ENCODE measurements around the gene PNKD.

PNKD gene

GRCh38 chr2:218317303-218317630, 46.9 kb downstream of the PNKD start:
- no peak overlapping the region for H2AFZ ChIP-seq (ENCODE audit: low read depth, low read length, severe bottlenecking)
- no peaks in the 10 kb centered on the region for H3K79me2 ChIP-seq (ENCODE audit: insufficient read depth, low read length)
- H3F3A ChIP-seq (ENCODE audit: insufficient read depth) = 0 out of 2 replicates have a peak, but pooled peaks cover 4% of the 10 kb centered on the region
- H3K9me3 ChIP-seq (ENCODE audit: insufficient read depth, low read length) = no peaks in the 10 kb centered on the region
- TF ChIP-seq, protein P1, sequence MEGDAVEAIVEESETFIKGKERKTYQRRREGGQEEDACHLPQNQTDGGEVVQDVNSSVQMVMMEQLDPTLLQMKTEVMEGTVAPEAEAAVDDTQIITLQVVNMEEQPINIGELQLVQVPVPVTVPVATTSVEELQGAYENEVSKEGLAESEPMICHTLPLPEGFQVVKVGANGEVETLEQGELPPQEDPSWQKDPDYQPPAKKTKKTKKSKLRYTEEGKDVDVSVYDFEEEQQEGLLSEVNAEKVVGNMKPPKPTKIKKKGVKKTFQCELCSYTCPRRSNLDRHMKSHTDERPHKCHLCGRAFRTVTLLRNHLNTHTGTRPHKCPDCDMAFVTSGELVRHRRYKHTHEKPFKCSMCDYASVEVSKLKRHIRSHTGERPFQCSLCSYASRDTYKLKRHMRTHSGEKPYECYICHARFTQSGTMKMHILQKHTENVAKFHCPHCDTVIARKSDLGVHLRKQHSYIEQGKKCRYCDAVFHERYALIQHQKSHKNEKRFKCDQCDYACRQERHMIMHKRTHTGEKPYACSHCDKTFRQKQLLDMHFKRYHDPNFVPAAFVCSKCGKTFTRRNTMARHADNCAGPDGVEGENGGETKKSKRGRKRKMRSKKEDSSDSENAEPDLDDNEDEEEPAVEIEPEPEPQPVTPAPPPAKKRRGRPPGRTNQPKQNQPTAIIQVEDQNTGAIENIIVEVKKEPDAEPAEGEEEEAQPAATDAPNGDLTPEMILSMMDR (IDR thresholded peaks at IDR 0.05; ENCODE audit: insufficient read depth, low read length, poor library complexity, severe bottlenecking) = no peak
- no peak for TF ChIP-seq EZH2phosphoT487 (conservative IDR thresholded peaks at IDR 0.05; ENCODE audit: low read length)
- no peak overlapping the region for H3K4me2 ChIP-seq (ENCODE audit: low read depth, low read length, poor library complexity, severe bottlenecking)
- H3K27ac ChIP-seq (ENCODE audit: low read depth, low read length) = no peak overlapping the region
- H4K20me1 ChIP-seq (ENCODE audit: low read depth, low read length) = no peaks in the 10 kb centered on the region
- no peaks in the 10 kb centered on the region for H3K27me3 ChIP-seq (ENCODE audit: low read length)
- H3K9ac ChIP-seq (ENCODE audit: low read length) = no peak overlapping the region
- no peak overlapping the region for H3K4me3 ChIP-seq (ENCODE audit: insufficient read depth, low read length, poor library complexity, severe bottlenecking)
- no peaks in the 10 kb centered on the region for H3K36me3 ChIP-seq (ENCODE audit: low read length)
- H3K9me2 ChIP-seq (replicated peaks; ENCODE audit: insufficient read depth, low read length) = no peaks in the 10 kb centered on the region

- Histone ChIP-seq H3K27ac (ENCODE audit: low read depth, low read length) (no peak overlapping the region), H2AFZ (ENCODE audit: low read depth, low read length, severe bottlenecking) (no peak overlapping the region), H3K79me2 (ENCODE audit: insufficient read depth, low read length) (no peaks in the 10 kb centered on the region), H3K36me3 (ENCODE audit: low read length) (no peaks in the 10 kb centered on the region), H3F3A (ENCODE audit: insufficient read depth) (0 out of 2 replicates have a peak, but pooled peaks cover 4% of the 10 kb centered on the region), H3K9ac (ENCODE audit: low read length) (no peak overlapping the region), H3K9me3 (ENCODE audit: insufficient read depth, low read length) (no peaks in the 10 kb centered on the region), H3K27me3 (ENCODE audit: low read length) (no peaks in the 10 kb centered on the region), H3K4me2 (ENCODE audit: low read depth, low read length, poor library complexity, severe bottlenecking) (no peak overlapping the region), H3K4me3 (ENCODE audit: insufficient read depth, low read length, poor library complexity, severe bottlenecking) (no peak overlapping the region), H4K20me1 (ENCODE audit: low read depth, low read length) (no peaks in the 10 kb centered on the region), H3K9me2 (replicated peaks; ENCODE audit: insufficient read depth, low read length) (no peaks in the 10 kb centered on the region)
- no peak for TF ChIP-seq EZH2phosphoT487 (conservative IDR thresholded peaks at IDR 0.05; ENCODE audit: low read length)
- TF ChIP-seq, protein P1 (IDR thresholded peaks at IDR 0.05; ENCODE audit: insufficient read depth, low read length, poor library complexity, severe bottlenecking) = no peak
These were observed 47.5 kb downstream of the PNKD start for GRCh38 chr2:218317835-218318234.

DNA sequence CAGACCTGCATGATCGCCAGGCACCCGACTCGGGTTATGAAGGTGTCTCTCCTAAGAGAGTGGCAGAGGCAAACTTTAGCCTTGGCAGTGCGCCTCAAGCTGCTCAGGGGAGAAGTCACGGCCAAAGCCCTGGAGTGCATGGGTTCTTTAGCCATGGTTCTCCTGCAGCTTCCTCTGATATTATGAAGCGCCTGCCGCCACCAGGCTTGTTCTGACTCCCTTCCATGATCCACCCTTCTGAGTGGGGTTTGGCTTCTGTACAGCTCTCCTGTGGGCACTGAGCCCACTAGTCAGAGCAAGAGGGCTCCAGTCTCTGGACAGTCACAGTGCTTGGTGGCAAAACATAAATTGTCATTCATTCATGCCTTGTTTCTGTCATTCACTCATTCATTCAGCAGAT, 47.9 kb downstream of the PNKD start:
- Histone ChIP-seq H4K20me1 (ENCODE audit: low read depth, low read length) (no peaks in the 10 kb centered on the region), H3K36me3 (ENCODE audit: low read length) (no peaks in the 10 kb centered on the region), H3K27me3 (ENCODE audit: low read length) (no peaks in the 10 kb centered on the region), H3K79me2 (ENCODE audit: insufficient read depth, low read length) (no peaks in the 10 kb centered on the region), H3K4me2 (ENCODE audit: low read depth, low read length, poor library complexity, severe bottlenecking) (no peak overlapping the region), H3K4me3 (ENCODE audit: insufficient read depth, low read length, poor library complexity, severe bottlenecking) (no peak overlapping the region), H3F3A (ENCODE audit: insufficient read depth) (0 out of 2 replicates have a peak, but pooled peaks cover 4% of the 10 kb centered on the region), H2AFZ (ENCODE audit: low read depth, low read length, severe bottlenecking) (no peak overlapping the region), H3K9me3 (ENCODE audit: insufficient read depth, low read length) (no peaks in the 10 kb centered on the region), H3K9me2 (replicated peaks; ENCODE audit: insufficient read depth, low read length) (no peaks in the 10 kb centered on the region), H3K27ac (ENCODE audit: low read depth, low read length) (no peak overlapping the region), H3K9ac (ENCODE audit: low read length) (no peak overlapping the region)
- no peak for TF ChIP-seq EZH2phosphoT487 (conservative IDR thresholded peaks at IDR 0.05; ENCODE audit: low read length)
- TF ChIP-seq, protein P1 (IDR thresholded peaks at IDR 0.05; ENCODE audit: insufficient read depth, low read length, poor library complexity, severe bottlenecking) = no peak

All from SU-DHL-6 (cell line).